GM23338 (cell line): ENCODE results near the gene PTPN22. TPM values are rescaled to one million over a fixed set of nuclear protein-coding genes. Genes with fewer than 3 reads are reported as not detected.

ENCODE experiments used
- ATAC-seq: fragments of 200-7000 bp; cut with Tn5 transposase; 3 replicates; pipeline ENCODE4 v1.9.1; 2020
- DNase-seq: peaks from one replicate; pipeline ENCODE4 v3.0.0-alpha.2; 2015; ENCODE audit warnings: low spot score
- H2AFZ ChIP-seq: fragments of 200-600 bp; sonication (generic); 2 replicates; pipeline ENCODE4 v1.8.0; 2016; ENCODE audit warnings: antibody characterized with exemption, mild to moderate bottlenecking, moderate library complexity
- H3F3A ChIP-seq: fragments of 200-600 bp; sonication (generic); replicated peaks from 2 replicates; pipeline ENCODE4 v1.8.0; 2017; ENCODE audit warnings: antibody characterized with exemption, mixed run types, low read depth
- H3K27ac ChIP-seq: fragments of 200-600 bp; sonication (generic); 2 replicates; pipeline ENCODE4 v1.6.1; 2016; ENCODE audit warnings: low read depth
- H3K27me3 ChIP-seq: fragments of 200-600 bp; sonication (generic); 2 replicates; pipeline ENCODE4 v1.8.0; 2016; ENCODE audit warnings: mild to moderate bottlenecking, mixed run types, moderate library complexity; ENCODE audit not compliant: insufficient read depth
- H3K36me3 ChIP-seq: fragments of 200-600 bp; sonication (generic); 2 replicates; pipeline ENCODE4 v1.8.0; 2016; ENCODE audit warnings: mild to moderate bottlenecking; ENCODE audit not compliant: insufficient read depth
- H3K4me1 ChIP-seq: fragments of 200-600 bp; sonication (generic); 2 replicates; pipeline ENCODE4 v1.8.0; 2016; ENCODE audit warnings: mild to moderate bottlenecking, moderate library complexity; ENCODE audit not compliant: insufficient read depth
- H3K4me2 ChIP-seq: fragments of 200-600 bp; sonication (generic); 2 replicates; pipeline ENCODE4 v1.7.1; 2017; ENCODE audit warnings: mixed run types
- H3K4me3 ChIP-seq: fragments of 200-600 bp; sonication (generic); 2 replicates; pipeline ENCODE4 v1.6.1; 2016; ENCODE audit warnings: mixed run types
- H3K79me2 ChIP-seq: fragments of 200-600 bp; sonication (generic); replicated peaks from 2 replicates; pipeline ENCODE4 v1.8.0; 2017; ENCODE audit warnings: mild to moderate bottlenecking; ENCODE audit not compliant: insufficient read depth
- H3K9me2 ChIP-seq: fragments of 200-600 bp; sonication (generic); 2 replicates; pipeline ENCODE4 v1.8.0; 2017; ENCODE audit not compliant: insufficient read depth
- H4K20me1 ChIP-seq: fragments of 200-600 bp; sonication (generic); replicated peaks from 2 replicates; pipeline ENCODE4 v1.8.0; 2017; ENCODE audit warnings: mild to moderate bottlenecking; ENCODE audit not compliant: insufficient read depth
- H3K27ac Mint-ChIP-seq: 2 replicates; pipeline ENCODE4 v1.8.0; 2020; ENCODE audit warnings: inconsistent platforms, mild to moderate bottlenecking, moderate library complexity, mixed read lengths
- H3K27me3 Mint-ChIP-seq: 3 replicates; pipeline ENCODE4 v1.8.0; 2022; ENCODE audit warnings: low read depth, mild to moderate bottlenecking, moderate library complexity, mixed read lengths, inconsistent platforms; ENCODE audit not compliant: insufficient read depth, poor library complexity
- H3K36me3 Mint-ChIP-seq: 3 replicates; pipeline ENCODE4 v1.8.0; 2021; ENCODE audit warnings: low read depth, mild to moderate bottlenecking, inconsistent platforms, moderate library complexity, mixed read lengths
- H3K4me1 Mint-ChIP-seq: 3 replicates; pipeline ENCODE4 v1.8.0; 2020; ENCODE audit warnings: mild to moderate bottlenecking, inconsistent platforms, mixed read lengths
- H3K4me3 Mint-ChIP-seq: 3 replicates; pipeline ENCODE4 v1.8.0; 2021; ENCODE audit warnings: moderate library complexity, mild to moderate bottlenecking, inconsistent platforms, mixed read lengths
- H3K9me3 Mint-ChIP-seq: 3 replicates; pipeline ENCODE4 v1.8.0; 2020; ENCODE audit warnings: moderate library complexity, mild to moderate bottlenecking, inconsistent platforms, mixed read lengths
- CREB1 ChIP-seq: fragments of 250-450 bp; sonication (Bioruptor Pico); IDR thresholded peaks from 2 replicates; pipeline ENCODE4 v1.5.0; 2020; ENCODE audit warnings: low read depth, mild to moderate bottlenecking, moderate library complexity
- EZH2 ChIP-seq: fragments of 200-600 bp; sonication (generic); IDR thresholded peaks from one replicate; pipeline ENCODE4 v1.8.0; 2017; ENCODE audit warnings: antibody characterized with exemption, mild to moderate bottlenecking, low read depth; ENCODE audit not compliant: unreplicated experiment
- EZH2phosphoT487 ChIP-seq: fragments of 200-600 bp; sonication (generic); IDR thresholded peaks from one replicate; pipeline ENCODE4 v1.8.1; 2018; ENCODE audit warnings: antibody characterized with exemption; ENCODE audit not compliant: unreplicated experiment
- JUNB ChIP-seq: IDR thresholded peaks from one replicate; pipeline ENCODE4 v1.6.1; 2016; ENCODE audit warnings: antibody characterized with exemption; ENCODE audit not compliant: unreplicated experiment
- NANOG ChIP-seq: IDR thresholded peaks from 2 replicates; pipeline ENCODE4 v1.6.1; 2016; ENCODE audit warnings: antibody characterized with exemption, borderline replicate concordance
- POLR2AphosphoS5 ChIP-seq: IDR thresholded peaks from 2 replicates; pipeline ENCODE4 v1.6.1; 2016; ENCODE audit warnings: antibody characterized with exemption, low read depth
- STAT1 ChIP-seq: IDR thresholded peaks from one replicate; pipeline ENCODE4 v1.6.1; 2016; ENCODE audit warnings: antibody characterized with exemption; ENCODE audit not compliant: unreplicated experiment
- ZNF114 ChIP-seq: fragments of 250-450 bp; sonication (Bioruptor Pico); IDR thresholded peaks from 2 replicates; pipeline ENCODE4 v1.5.0; 2020; ENCODE audit warnings: mild to moderate bottlenecking, moderate library complexity
- ZNF331 ChIP-seq: fragments of 250-450 bp; sonication (Bioruptor Pico); IDR thresholded peaks from 2 replicates; pipeline ENCODE4 v1.5.0; 2020; ENCODE audit warnings: low read depth, mild to moderate bottlenecking, moderate library complexity
- polyA plus RNA-seq: library from polyadenylated mRNA; unstranded; fragments of >200 nt; fragmentation: Nextera tagmentation; extraction: Ambion mirVana; gene quantifications from 2 replicates; pipeline ENCODE4 v1.2.1, GENCODE V29; 2016
- total RNA-seq: library from RNA; depleted of rRNA; stranded (reverse); fragments of >200 nt; shearing (Covaris generic); gene quantifications from 2 replicates; pipeline ENCODE4 v1.2.3, GENCODE V29; 2014
- TF ChIP-seq, protein P1 (sequence below), 2 experiments: fragments of 200-600 bp in 1 of 2; sonication (generic) in 1 of 2; conservative IDR thresholded peaks; 2 replicates each; pipeline versions ENCODE4 v1.5.1 to v1.6.1; 2016 to 2017; ENCODE audit warnings: antibody characterized with exemption in 2 of 2, low read depth in 2 of 2, mild to moderate bottlenecking in 2 of 2, moderate library complexity in 1 of 2
- TF ChIP-seq, protein P2 (sequence below): IDR thresholded peaks from 2 replicates; pipeline ENCODE4 v1.6.1; 2016; ENCODE audit warnings: antibody characterized with exemption
- TF ChIP-seq, protein P3 (sequence below): fragments of 250-450 bp; sonication (Bioruptor Pico); IDR thresholded peaks from 2 replicates; pipeline ENCODE4 v1.5.0; 2020; ENCODE audit warnings: mild to moderate bottlenecking, moderate library complexity
- TF ChIP-seq, protein P4 (sequence below): IDR thresholded peaks from one replicate; pipeline ENCODE4 v1.6.1; 2018; ENCODE audit warnings: antibody characterized with exemption; ENCODE audit not compliant: unreplicated experiment

The PTPN22 gene
- total and polyA plus RNA-seq, 2 experiments from 2014 or later, result 0.08 TPM; not detected in 1

DNA sequence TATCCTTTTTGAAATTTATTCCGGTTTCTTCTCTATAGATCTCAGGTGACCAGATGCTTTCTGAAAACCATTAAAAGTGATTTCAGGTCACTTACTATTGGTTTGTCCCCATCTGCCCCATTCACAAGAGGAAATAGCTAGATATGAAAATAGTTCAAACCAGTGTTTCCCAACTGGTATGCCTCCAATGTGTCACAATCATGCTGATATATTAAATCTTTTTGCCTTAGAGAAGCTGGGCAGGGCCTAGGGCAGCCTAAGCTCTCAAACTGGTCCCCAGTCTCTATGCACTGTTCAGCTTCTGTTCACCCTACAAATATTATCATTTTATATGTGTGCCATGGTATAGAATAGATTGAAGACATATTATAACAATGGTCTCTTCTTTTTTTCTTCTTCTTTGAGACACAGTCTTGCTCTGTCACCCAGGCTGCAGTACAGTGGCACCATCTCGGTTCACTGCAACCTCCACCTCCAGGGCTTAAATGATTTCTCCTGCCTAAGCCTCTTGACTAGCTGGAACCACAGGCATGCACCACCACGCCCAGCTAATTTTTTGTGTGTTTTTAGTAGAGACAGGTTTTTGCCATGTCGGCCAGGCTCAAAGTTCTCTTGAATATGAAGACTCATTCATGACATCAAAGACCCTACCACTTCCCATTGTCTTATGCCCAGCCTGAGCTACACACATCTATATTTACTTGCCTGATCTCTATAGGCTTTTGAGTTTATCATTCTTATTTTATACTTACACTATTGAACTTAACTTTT is 15.7 kb downstream of the PTPN22 start:
- no peaks in the 10 kb centered on the region for H3K36me3 Mint-ChIP-seq
- Histone ChIP-seq H2AFZ (no peak overlapping the region), H3K27ac (no peak overlapping the region), H4K20me1 (no peaks in the 10 kb centered on the region), H3K79me2 (no peaks in the 10 kb centered on the region), H3K4me2 (no peak overlapping the region), H3F3A (no peaks in the 10 kb centered on the region), H3K36me3 (no peaks in the 10 kb centered on the region), H3K4me3 (no peak overlapping the region), H3K4me1 (no peaks in the 10 kb centered on the region), H3K27me3 (no peaks in the 10 kb centered on the region), H3K9me2 (no peaks in the 10 kb centered on the region)
- H3K27ac Mint-ChIP-seq, result no peak overlapping the region
- H3K27me3 Mint-ChIP-seq, result peaks cover under 1% of the 10 kb centered on the region
- ATAC-seq (no peak), DNase-seq (no peak)
- H3K4me3 Mint-ChIP-seq, result no peak overlapping the region
- no peaks in the 10 kb centered on the region for H3K9me3 Mint-ChIP-seq
- TF ChIP-seq JUNB (no peak), CREB1 (CRISPR knock-in tag) (no peak), STAT1 (no peak), NANOG (no peak), ZNF114 (CRISPR knock-in tag) (no peak), POLR2AphosphoS5 (no peak), EZH2phosphoT487 (no peak), EZH2 (no peak), ZNF331 (CRISPR knock-in tag) (no peak)
- TF ChIP-seq, protein P1, sequence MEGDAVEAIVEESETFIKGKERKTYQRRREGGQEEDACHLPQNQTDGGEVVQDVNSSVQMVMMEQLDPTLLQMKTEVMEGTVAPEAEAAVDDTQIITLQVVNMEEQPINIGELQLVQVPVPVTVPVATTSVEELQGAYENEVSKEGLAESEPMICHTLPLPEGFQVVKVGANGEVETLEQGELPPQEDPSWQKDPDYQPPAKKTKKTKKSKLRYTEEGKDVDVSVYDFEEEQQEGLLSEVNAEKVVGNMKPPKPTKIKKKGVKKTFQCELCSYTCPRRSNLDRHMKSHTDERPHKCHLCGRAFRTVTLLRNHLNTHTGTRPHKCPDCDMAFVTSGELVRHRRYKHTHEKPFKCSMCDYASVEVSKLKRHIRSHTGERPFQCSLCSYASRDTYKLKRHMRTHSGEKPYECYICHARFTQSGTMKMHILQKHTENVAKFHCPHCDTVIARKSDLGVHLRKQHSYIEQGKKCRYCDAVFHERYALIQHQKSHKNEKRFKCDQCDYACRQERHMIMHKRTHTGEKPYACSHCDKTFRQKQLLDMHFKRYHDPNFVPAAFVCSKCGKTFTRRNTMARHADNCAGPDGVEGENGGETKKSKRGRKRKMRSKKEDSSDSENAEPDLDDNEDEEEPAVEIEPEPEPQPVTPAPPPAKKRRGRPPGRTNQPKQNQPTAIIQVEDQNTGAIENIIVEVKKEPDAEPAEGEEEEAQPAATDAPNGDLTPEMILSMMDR (conservative IDR thresholded peaks at IDR 0.05; ENCODE audit: low read depth in 2 of 2), result no peak
- TF ChIP-seq, protein P2, sequence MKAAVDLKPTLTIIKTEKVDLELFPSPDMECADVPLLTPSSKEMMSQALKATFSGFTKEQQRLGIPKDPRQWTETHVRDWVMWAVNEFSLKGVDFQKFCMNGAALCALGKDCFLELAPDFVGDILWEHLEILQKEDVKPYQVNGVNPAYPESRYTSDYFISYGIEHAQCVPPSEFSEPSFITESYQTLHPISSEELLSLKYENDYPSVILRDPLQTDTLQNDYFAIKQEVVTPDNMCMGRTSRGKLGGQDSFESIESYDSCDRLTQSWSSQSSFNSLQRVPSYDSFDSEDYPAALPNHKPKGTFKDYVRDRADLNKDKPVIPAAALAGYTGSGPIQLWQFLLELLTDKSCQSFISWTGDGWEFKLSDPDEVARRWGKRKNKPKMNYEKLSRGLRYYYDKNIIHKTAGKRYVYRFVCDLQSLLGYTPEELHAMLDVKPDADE, result no peak
- TF ChIP-seq, protein P3, sequence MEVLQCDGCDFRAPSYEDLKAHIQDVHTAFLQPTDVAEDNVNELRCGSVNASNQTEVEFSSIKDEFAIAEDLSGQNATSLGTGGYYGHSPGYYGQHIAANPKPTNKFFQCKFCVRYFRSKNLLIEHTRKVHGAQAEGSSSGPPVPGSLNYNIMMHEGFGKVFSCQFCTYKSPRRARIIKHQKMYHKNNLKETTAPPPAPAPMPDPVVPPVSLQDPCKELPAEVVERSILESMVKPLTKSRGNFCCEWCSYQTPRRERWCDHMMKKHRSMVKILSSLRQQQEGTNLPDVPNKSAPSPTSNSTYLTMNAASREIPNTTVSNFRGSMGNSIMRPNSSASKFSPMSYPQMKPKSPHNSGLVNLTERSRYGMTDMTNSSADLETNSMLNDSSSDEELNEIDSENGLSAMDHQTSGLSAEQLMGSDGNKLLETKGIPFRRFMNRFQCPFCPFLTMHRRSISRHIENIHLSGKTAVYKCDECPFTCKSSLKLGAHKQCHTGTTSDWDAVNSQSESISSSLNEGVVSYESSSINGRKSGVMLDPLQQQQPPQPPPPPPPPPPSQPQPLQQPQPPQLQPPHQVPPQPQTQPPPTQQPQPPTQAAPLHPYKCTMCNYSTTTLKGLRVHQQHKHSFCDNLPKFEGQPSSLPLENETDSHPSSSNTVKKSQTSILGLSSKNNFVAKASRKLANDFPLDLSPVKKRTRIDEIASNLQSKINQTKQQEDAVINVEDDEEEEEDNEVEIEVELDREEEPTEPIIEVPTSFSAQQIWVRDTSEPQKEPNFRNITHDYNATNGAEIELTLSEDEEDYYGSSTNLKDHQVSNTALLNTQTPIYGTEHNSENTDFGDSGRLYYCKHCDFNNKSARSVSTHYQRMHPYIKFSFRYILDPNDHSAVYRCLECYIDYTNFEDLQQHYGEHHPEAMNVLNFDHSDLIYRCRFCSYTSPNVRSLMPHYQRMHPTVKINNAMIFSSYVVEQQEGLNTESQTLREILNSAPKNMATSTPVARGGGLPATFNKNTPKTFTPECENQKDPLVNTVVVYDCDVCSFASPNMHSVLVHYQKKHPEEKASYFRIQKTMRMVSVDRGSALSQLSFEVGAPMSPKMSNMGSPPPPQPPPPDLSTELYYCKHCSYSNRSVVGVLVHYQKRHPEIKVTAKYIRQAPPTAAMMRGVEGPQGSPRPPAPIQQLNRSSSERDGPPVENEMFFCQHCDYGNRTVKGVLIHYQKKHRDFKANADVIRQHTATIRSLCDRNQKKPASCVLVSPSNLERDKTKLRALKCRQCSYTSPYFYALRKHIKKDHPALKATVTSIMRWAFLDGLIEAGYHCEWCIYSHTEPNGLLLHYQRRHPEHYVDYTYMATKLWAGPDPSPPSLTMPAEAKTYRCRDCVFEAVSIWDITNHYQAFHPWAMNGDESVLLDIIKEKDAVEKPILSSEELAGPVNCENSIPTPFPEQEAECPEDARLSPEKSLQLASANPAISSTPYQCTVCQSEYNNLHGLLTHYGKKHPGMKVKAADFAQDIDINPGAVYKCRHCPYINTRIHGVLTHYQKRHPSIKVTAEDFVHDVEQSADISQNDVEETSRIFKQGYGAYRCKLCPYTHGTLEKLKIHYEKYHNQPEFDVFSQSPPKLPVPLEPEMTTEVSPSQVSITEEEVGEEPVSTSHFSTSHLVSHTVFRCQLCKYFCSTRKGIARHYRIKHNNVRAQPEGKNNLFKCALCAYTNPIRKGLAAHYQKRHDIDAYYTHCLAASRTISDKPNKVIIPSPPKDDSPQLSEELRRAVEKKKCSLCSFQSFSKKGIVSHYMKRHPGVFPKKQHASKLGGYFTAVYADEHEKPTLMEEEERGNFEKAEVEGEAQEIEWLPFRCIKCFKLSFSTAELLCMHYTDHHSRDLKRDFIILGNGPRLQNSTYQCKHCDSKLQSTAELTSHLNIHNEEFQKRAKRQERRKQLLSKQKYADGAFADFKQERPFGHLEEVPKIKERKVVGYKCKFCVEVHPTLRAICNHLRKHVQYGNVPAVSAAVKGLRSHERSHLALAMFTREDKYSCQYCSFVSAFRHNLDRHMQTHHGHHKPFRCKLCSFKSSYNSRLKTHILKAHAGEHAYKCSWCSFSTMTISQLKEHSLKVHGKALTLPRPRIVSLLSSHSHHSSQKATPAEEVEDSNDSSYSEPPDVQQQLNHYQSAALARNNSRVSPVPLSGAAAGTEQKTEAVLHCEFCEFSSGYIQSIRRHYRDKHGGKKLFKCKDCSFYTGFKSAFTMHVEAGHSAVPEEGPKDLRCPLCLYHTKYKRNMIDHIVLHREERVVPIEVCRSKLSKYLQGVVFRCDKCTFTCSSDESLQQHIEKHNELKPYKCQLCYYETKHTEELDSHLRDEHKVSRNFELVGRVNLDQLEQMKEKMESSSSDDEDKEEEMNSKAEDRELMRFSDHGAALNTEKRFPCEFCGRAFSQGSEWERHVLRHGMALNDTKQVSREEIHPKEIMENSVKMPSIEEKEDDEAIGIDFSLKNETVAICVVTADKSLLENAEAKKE (CRISPR knock-in tag), result no peak
- TF ChIP-seq, protein P4, sequence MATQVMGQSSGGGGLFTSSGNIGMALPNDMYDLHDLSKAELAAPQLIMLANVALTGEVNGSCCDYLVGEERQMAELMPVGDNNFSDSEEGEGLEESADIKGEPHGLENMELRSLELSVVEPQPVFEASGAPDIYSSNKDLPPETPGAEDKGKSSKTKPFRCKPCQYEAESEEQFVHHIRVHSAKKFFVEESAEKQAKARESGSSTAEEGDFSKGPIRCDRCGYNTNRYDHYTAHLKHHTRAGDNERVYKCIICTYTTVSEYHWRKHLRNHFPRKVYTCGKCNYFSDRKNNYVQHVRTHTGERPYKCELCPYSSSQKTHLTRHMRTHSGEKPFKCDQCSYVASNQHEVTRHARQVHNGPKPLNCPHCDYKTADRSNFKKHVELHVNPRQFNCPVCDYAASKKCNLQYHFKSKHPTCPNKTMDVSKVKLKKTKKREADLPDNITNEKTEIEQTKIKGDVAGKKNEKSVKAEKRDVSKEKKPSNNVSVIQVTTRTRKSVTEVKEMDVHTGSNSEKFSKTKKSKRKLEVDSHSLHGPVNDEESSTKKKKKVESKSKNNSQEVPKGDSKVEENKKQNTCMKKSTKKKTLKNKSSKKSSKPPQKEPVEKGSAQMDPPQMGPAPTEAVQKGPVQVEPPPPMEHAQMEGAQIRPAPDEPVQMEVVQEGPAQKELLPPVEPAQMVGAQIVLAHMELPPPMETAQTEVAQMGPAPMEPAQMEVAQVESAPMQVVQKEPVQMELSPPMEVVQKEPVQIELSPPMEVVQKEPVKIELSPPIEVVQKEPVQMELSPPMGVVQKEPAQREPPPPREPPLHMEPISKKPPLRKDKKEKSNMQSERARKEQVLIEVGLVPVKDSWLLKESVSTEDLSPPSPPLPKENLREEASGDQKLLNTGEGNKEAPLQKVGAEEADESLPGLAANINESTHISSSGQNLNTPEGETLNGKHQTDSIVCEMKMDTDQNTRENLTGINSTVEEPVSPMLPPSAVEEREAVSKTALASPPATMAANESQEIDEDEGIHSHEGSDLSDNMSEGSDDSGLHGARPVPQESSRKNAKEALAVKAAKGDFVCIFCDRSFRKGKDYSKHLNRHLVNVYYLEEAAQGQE, result no peak
- no peaks in the 10 kb centered on the region for H3K4me1 Mint-ChIP-seq
